HK-2 (cell line): ENCODE measurements around the gene FAM76B.

Experiments used
- DNase-seq: peaks from one replicate; pipeline ENCODE4 v3.0.0-alpha.2; 2018; ENCODE audit not compliant: unreplicated experiment

The FAM76B gene

GRCh38 chr11:95732930-95733602, 56.5 kb downstream of the FAM76B start:
- DNase-seq: no peak

DNA sequence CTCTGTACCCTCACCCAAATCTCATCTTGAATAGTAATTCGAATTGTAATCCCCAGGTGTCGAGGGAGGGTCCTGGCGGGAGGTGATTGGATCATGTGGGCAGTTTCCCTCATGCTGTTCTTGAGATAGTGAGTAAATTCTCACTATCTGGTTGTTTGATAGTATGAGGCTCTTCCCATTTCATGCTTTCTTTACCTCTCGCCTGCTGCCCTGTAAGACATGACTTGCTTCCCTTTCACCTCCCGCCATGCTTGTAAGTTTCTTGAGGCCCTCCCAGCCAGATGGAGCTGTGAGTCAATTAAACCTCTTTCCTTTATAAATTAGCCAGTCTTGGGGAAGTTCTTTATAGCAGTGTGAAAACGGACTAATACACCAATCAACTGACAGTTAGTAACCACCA, 60.1 kb downstream of the FAM76B start:
- DNase-seq: no peak

DNA sequence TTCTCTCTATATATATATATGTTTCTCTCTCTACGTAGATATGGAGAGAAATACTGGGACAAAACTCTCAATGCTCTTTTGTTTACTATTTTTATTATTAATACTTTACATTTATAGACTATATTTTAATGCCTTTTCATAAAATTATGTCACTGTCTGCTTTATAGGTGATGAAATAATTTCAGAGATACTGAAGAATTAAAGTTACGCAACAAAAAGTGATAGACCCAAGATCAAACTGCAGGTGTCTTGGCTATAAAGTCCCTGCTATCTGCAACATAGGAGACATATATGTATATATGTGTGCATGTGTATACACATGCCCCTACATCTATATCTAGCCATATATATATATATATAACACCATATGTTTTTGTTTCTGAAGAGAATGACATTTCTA, 60.8 kb downstream of the FAM76B start:
- DNase-seq: no peak

- no peak for DNase-seq
Measured at GRCh38 chr11:95728094-95728493, 61.5 kb downstream of the FAM76B start.

GRCh38 chr11:95727620-95728019, 62.0 kb downstream of the FAM76B start:
- no peak for DNase-seq

- no peak for DNase-seq
Measured at GRCh38 chr11:95727111-95727510, 62.5 kb downstream of the FAM76B start.

DNA sequence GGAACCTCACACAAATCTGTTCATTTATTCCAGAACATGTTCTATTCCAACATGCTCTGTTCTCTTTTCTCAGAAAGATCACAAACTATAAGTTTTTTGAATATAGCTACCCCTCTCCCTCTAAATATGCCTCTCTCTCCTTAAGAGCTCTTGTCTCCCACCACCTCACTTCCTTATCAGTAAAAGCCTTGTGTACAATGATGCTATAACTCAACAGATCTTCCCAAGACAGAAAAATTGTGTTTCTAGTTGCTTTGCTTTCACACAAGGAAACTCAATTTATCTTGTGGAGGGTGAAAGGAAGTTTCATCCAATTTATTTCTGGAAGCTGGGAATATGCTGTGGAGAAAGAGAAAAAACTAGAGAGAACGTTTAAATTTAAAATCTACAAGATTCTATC, 64.4 kb downstream of the FAM76B start:
- DNase-seq: no peak

- no peak for DNase-seq
Measured at GRCh38 chr11:95723361-95723942, 66.1 kb downstream of the FAM76B start.

GRCh38 chr11:95720195-95720594, 69.4 kb downstream of the FAM76B start:
- no peak for DNase-seq
